ENCODE results near the gene LRRC40.

Gene LRRC40

GRCh38 chr1:70109241-70109640 is 96.1 kb downstream of the LRRC40 start:
- DNase-seq, result no peak

- DNase-seq, result no peak
Measured at GRCh38 chr1:70103770-70104169, 101.6 kb downstream of the LRRC40 start.

- no peak for DNase-seq
Measured at GRCh38 chr1:70101774-70102173, 103.6 kb downstream of the LRRC40 start.

- no peak for DNase-seq
Measured at GRCh38 chr1:70101231-70101630, 104.1 kb downstream of the LRRC40 start.
